Activated CD8-positive, alpha-beta memory T cell treated with anti-CD3 and anti-CD28 coated beads, Interleukin-2, amount 50 U/mL, for 1 hour (primary cell): ENCODE measurements around the gene TAF4.
A peak's percentile ranks its signal among the peaks of the same experiment; 100 is the strongest.
"Not testable (repeated sequence)": the region's sequence is repeated elsewhere in the genome, so short reads cannot be mapped to it uniquely, and the experiment has no call there.

ENCODE experiments used
- DNase-seq: peaks from one replicate; pipeline ENCODE4 v3.0.0-alpha.2; 2020; ENCODE audit errors: extremely low read depth

The TAF4 gene

GRCh38 chr20:62065674-62066338, at the start of gene TAF4:
TAF4 (minus strand) TSS chr20:62065881; CDS start chr20:62065810, 71 bp downstream.
- peak; percentile 38 for DNase-seq

GRCh38 chr20:62114894-62115293, 49.2 kb upstream of the TAF4 start:
- no peak for DNase-seq

- DNase-seq: no peak
Measured at GRCh38 chr20:62112368-62112767, 46.7 kb upstream of the TAF4 start.

- DNase-seq: no peak
Measured at GRCh38 chr20:62111148-62111547, 45.5 kb upstream of the TAF4 start.

GRCh38 chr20:62105592-62105991, 39.9 kb upstream of the TAF4 start:
- no peak for DNase-seq

GRCh38 chr20:62104791-62105345, 39.2 kb upstream of the TAF4 start:
- DNase-seq: no peak

GRCh38 chr20:62104234-62104789, 38.6 kb upstream of the TAF4 start:
- no peak for DNase-seq

- no peak for DNase-seq
Measured at GRCh38 chr20:62103508-62104233, 38.0 kb upstream of the TAF4 start.

- DNase-seq: no peak
Measured at GRCh38 chr20:62101078-62101477, 35.4 kb upstream of the TAF4 start.

GRCh38 chr20:62097881-62098407, 32.3 kb upstream of the TAF4 start:
- DNase-seq: no peak

- no peak for DNase-seq
Measured at GRCh38 chr20:62096421-62097380, 31.0 kb upstream of the TAF4 start.

GRCh38 chr20:62089393-62089792, 23.7 kb upstream of the TAF4 start:
- DNase-seq: no peak

GRCh38 chr20:62088258-62089127, 22.8 kb upstream of the TAF4 start:
- DNase-seq: no peak

- DNase-seq: no peak
Measured at GRCh38 chr20:62087632-62088031, 22.0 kb upstream of the TAF4 start.

- no peak for DNase-seq
Measured at GRCh38 chr20:62087227-62087626, 21.5 kb upstream of the TAF4 start.

GRCh38 chr20:62085206-62085605, 19.5 kb upstream of the TAF4 start:
- DNase-seq: no peak

GRCh38 chr20:62084224-62084623, 18.5 kb upstream of the TAF4 start:
- DNase-seq: not testable (repeated sequence)

GRCh38 chr20:62083312-62083711, 17.6 kb upstream of the TAF4 start:
- no peak for DNase-seq

GRCh38 chr20:62080249-62080990, 14.7 kb upstream of the TAF4 start:
- DNase-seq: no peak

- no peak for DNase-seq
Measured at GRCh38 chr20:62079166-62079565, 13.5 kb upstream of the TAF4 start.
